B cell (primary cell): ENCODE data around the gene RASSF1. TPM values are rescaled to one million over a fixed set of nuclear protein-coding genes. Genes with fewer than 3 reads are reported as not detected.

ENCODE experiments used
- ATAC-seq: fragments of 200-7000 bp; cut with Tn5 transposase; one replicate; pipeline ENCODE4 v1.10.0; 2021; ENCODE audit warnings: low read depth, mild to moderate bottlenecking, moderate number of reproducible peaks, moderate library complexity
- CTCF ChIA-PET: fragments of 350-600 bp; sonication (Branson Sonifier 250); formaldehyde crosslinking; loops from one replicate; lab custom pipeline; 2021; ENCODE audit warnings: antibody characterized with exemption, inconsistent platforms; lab: Charles Lee
- POLR2A ChIA-PET: fragments of 350-600 bp; sonication (Branson Sonifier 250); formaldehyde crosslinking; loops from one replicate; lab custom pipeline; 2021; ENCODE audit warnings: antibody characterized with exemption; lab: Charles Lee
- DNase-seq: peaks from one replicate; pipeline ENCODE4 v3.0.0; 2013
- H2AFZ ChIP-seq: 2 replicates; pipeline ENCODE4 v1.6.1; 2012; ENCODE audit warnings: mild to moderate bottlenecking, low read depth, low read length; ENCODE audit not compliant: insufficient read depth, poor library complexity, severe bottlenecking
- H3K27ac ChIP-seq, 2 donors: 1 replicate in 1 of 2; 2 replicates in 1 of 2; pipeline ENCODE4 v1.5.1; 2012 to 2013; ENCODE audit warnings: low read length in 2 of 2, mild to moderate bottlenecking in 2 of 2, moderate library complexity in 1 of 2
- H3K27me3 ChIP-seq, 4 experiments: fragments of 200-600 bp in 1 of 4; sonication (generic) in 1 of 4; replicated peaks in 1 of 4; 1 replicate in 2 of 4; 2 replicates in 2 of 4; pipeline versions ENCODE4 v1.6.1 to v1.7.0; 2013 to 2016; ENCODE audit warnings: low read length in 3 of 4, mild to moderate bottlenecking in 2 of 4, mixed read lengths in 1 of 4, moderate library complexity in 1 of 4; ENCODE audit not compliant: insufficient read depth in 4 of 4, control insufficient read depth in 3 of 4; ENCODE audit errors: control extremely low read depth in 1 of 4
- H3K36me3 ChIP-seq, 2 experiments: replicated peaks in 1 of 2; 1 replicate in 1 of 2; 2 replicates in 1 of 2; pipeline versions ENCODE4 v1.6.1 to v1.7.1; 2013; ENCODE audit warnings: low read length in 1 of 2; ENCODE audit not compliant: insufficient read depth in 2 of 2, control insufficient read depth in 1 of 2; ENCODE audit errors: control extremely low read depth in 1 of 2, extremely low read depth in 1 of 2
- H3K4me1 ChIP-seq, 2 donors: fragments of 200-600 bp in 1 of 2; sonication (generic) in 1 of 2; 1 replicate in 1 of 2; 2 replicates in 1 of 2; pipeline versions ENCODE4 v1.5.1 to v1.6.1; 2013 to 2017; ENCODE audit warnings: low read length in 2 of 2; ENCODE audit not compliant: control insufficient read depth in 2 of 2, insufficient read depth in 2 of 2
- H3K4me2 ChIP-seq: replicated peaks from 2 replicates; pipeline ENCODE3; 2012; ENCODE audit warnings: mild to moderate bottlenecking, low read depth, low read length; ENCODE audit not compliant: poor library complexity, severe bottlenecking
- H3K4me3 ChIP-seq, 5 experiments: fragments of 200-600 bp in 1 of 5; sonication (generic) in 1 of 5; 1 replicate in 3 of 5; 2 replicates in 2 of 5; pipeline versions ENCODE4 v1.5.1 to v1.7.0; 2011 to 2016; ENCODE audit warnings: low read length in 4 of 5, mild to moderate bottlenecking in 4 of 5, low read depth in 2 of 5, control low read depth in 1 of 5, moderate library complexity in 1 of 5; ENCODE audit not compliant: insufficient read depth in 1 of 5; ENCODE audit errors: control extremely low read depth in 1 of 5, extremely low read depth in 1 of 5
- H3K79me2 ChIP-seq: fragments of 200-600 bp; sonication (generic); one replicate; pipeline ENCODE4 v1.6.0; 2016; ENCODE audit warnings: low read length; ENCODE audit not compliant: control insufficient read depth, insufficient read depth
- H3K9ac ChIP-seq: fragments of 200-600 bp; sonication (generic); 2 replicates; pipeline ENCODE4 v1.6.1; 2017; ENCODE audit warnings: mild to moderate bottlenecking, low read length, moderate library complexity
- H3K9me3 ChIP-seq, 3 donors: one replicate each; pipeline versions ENCODE4 v1.6.1 to v1.7.1; 2013; ENCODE audit warnings: low read length in 2 of 3; ENCODE audit not compliant: control insufficient read depth in 2 of 3, insufficient read depth in 1 of 3; ENCODE audit errors: control extremely low read depth in 1 of 3
- H4K20me1 ChIP-seq: 2 replicates; pipeline ENCODE4 v1.6.0; 2012; ENCODE audit warnings: mild to moderate bottlenecking, low read length; ENCODE audit not compliant: insufficient read depth, control insufficient read depth, poor library complexity, severe bottlenecking
- H3K27ac Mint-ChIP-seq: one replicate; pipeline ENCODE4 v1.8.0; 2021; ENCODE audit warnings: mixed read lengths
- H3K27me3 Mint-ChIP-seq: one replicate; pipeline ENCODE4 v1.8.0; 2021; ENCODE audit warnings: mixed read lengths
- H3K4me1 Mint-ChIP-seq: one replicate; pipeline ENCODE4 v1.8.0; 2021; ENCODE audit warnings: mixed read lengths
- H3K4me3 Mint-ChIP-seq: one replicate; pipeline ENCODE4 v1.8.0; 2021; ENCODE audit warnings: mixed read lengths
- H3K9me3 Mint-ChIP-seq: one replicate; pipeline ENCODE4 v1.8.0; 2022; ENCODE audit warnings: mixed read lengths; ENCODE audit not compliant: insufficient read depth
- EZH2 ChIP-seq: IDR thresholded peaks from 2 replicates; pipeline ENCODE4 v1.6.1; 2012; ENCODE audit warnings: borderline replicate concordance, low read depth, mild to moderate bottlenecking, moderate library complexity, low read length; ENCODE audit not compliant: insufficient read depth, poor library complexity, severe bottlenecking
- WGBS: methylation state at CpG from one replicate; pipeline ENCODE4 v1.1.5; 2013; ENCODE audit warnings: missing lambda C conversion rate; ENCODE audit not compliant: insufficient coverage; 5-methylcytosine and 5-hydroxymethylcytosine counted together
- intact Hi-C: fragments of 100-400 bp; cut with micrococcal nuclease; formaldehyde crosslinking; loops from one replicate; pipeline ENCODE4 v1.10.0; 2022
- polyA plus RNA-seq: library from polyadenylated mRNA; depleted of rRNA; stranded (reverse); fragments of >200 nt; gene quantifications from 2 replicates; pipeline ENCODE4 v1.2.3, GENCODE V29; 2012
- total RNA-seq, 2 donors: library from RNA; stranded (reverse); fragments of 120-200 nt in 1 of 2; gene quantifications; 1 replicate in 1 of 2; 2 replicates in 1 of 2; pipeline versions ENCODE4 v1.2.3 to v1.2.4, GENCODE V29; 2013 to 2022
- TF ChIP-seq, protein P1 (sequence below): fragments of 200-600 bp; IDR thresholded peaks from one replicate; pipeline ENCODE4 v1.8.0; 2022; ENCODE audit warnings: antibody characterized with exemption, mild to moderate bottlenecking

The RASSF1 gene
- total and polyA plus RNA-seq, 2 donors (not counting 1 experiment from before 2014, with no cell fraction given), result 121 to 223 TPM

GRCh38 chr3:50354850-50355249 is 14.2 kb upstream of the RASSF1 start:
- no peaks in the 10 kb centered on the region for H3K9me3 Mint-ChIP-seq
- Histone ChIP-seq H3K27ac (no peak overlapping the region), H3K27me3 (no peaks in the 10 kb centered on the region), H4K20me1 (peaks cover 78% of the 10 kb centered on the region), H3K9me3 (no peaks in the 10 kb centered on the region), H3K36me3 (peaks cover 5 to 47% of the 10 kb centered on the region in 2 experiments), H3K79me2 (peaks cover 73% of the 10 kb centered on the region), H3K4me3 (no peak overlapping the region), H3K9ac (no peak overlapping the region), H3K4me1 (peaks cover 41 to 54% of the 10 kb centered on the region in 2 donors), H3K4me2 (no peak overlapping the region), H2AFZ (no peak overlapping the region)
- DNase-seq, result no peak
- no peaks in the 10 kb centered on the region for H3K27me3 Mint-ChIP-seq
- TF ChIP-seq, protein P1, sequence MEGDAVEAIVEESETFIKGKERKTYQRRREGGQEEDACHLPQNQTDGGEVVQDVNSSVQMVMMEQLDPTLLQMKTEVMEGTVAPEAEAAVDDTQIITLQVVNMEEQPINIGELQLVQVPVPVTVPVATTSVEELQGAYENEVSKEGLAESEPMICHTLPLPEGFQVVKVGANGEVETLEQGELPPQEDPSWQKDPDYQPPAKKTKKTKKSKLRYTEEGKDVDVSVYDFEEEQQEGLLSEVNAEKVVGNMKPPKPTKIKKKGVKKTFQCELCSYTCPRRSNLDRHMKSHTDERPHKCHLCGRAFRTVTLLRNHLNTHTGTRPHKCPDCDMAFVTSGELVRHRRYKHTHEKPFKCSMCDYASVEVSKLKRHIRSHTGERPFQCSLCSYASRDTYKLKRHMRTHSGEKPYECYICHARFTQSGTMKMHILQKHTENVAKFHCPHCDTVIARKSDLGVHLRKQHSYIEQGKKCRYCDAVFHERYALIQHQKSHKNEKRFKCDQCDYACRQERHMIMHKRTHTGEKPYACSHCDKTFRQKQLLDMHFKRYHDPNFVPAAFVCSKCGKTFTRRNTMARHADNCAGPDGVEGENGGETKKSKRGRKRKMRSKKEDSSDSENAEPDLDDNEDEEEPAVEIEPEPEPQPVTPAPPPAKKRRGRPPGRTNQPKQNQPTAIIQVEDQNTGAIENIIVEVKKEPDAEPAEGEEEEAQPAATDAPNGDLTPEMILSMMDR, result no peak
- TF ChIP-seq EZH2, result no peak
- H3K4me1 Mint-ChIP-seq, result peaks cover 69% of the 10 kb centered on the region
- ChIA-PET POLR2A (interaction anchor here (1.4 to 7.4 kb wide), 2 partner anchors 15 to 236 kb away, joined by 4 to 96 read pairs; partner anchors contain the start of gene RASSF1), CTCF (interaction anchor here (1.1 kb wide), 1 partner anchor 10 kb away, joined by 3 read pairs; no protein-coding TSS in a partner anchor)
- 86% methylated on average over 6 of the region's 7 CpGs for WGBS
- intact Hi-C loops, result no loop called here
- H3K27ac Mint-ChIP-seq, result no peak overlapping the region
- H3K4me3 Mint-ChIP-seq, result no peak overlapping the region
- ATAC-seq, result no peak

GRCh38 chr3:50354186-50354764 is 13.6 kb upstream of the RASSF1 start:
- H3K4me3 Mint-ChIP-seq, result no peak overlapping the region
- Histone ChIP-seq H3K27me3 (no peaks in the 10 kb centered on the region), H4K20me1 (peaks cover 84% of the 10 kb centered on the region), H3K9me3 (no peaks in the 10 kb centered on the region), H3K4me1 (peaks cover 47 to 56% of the 10 kb centered on the region in 2 donors), H3K36me3 (peaks cover 5 to 47% of the 10 kb centered on the region in 2 experiments), H3K9ac (no peak overlapping the region), H2AFZ (no peak overlapping the region), H3K79me2 (peaks cover 77% of the 10 kb centered on the region), H3K4me2 (no peak overlapping the region), H3K27ac (no peak overlapping the region), H3K4me3 (no peak overlapping the region)
- peak overlapping the region; percentile 11 for H3K27ac Mint-ChIP-seq
- DNase-seq, result no peak
- ChIA-PET POLR2A (interaction anchor here (1.4 to 7.4 kb wide), 2 partner anchors 15 to 237 kb away, joined by 4 to 96 read pairs; partner anchors contain the start of gene RASSF1), CTCF (interaction anchor here (0.6 to 2.3 kb wide), 4 partner anchors 9 to 188 kb away, joined by 3 to 10 read pairs (median 6); no protein-coding TSS in a partner anchor)
- 98% methylated on average over 5 of the region's 5 CpGs for WGBS
- no peak for ATAC-seq
- TF ChIP-seq, protein P1, result no peak
- no peak for TF ChIP-seq EZH2
- no peaks in the 10 kb centered on the region for H3K9me3 Mint-ChIP-seq
- no peaks in the 10 kb centered on the region for H3K27me3 Mint-ChIP-seq
- H3K4me1 Mint-ChIP-seq, result peaks cover 65% of the 10 kb centered on the region
- intact Hi-C loops, result no loop called here
